Forelimb muscle (tissue), 1 donor: ENCODE measurements around the gene TUBA3D. TPM values are rescaled to one million over a fixed set of nuclear protein-coding genes. Genes with fewer than 3 reads are reported as not detected.
"Not testable (repeated sequence)": the region's sequence is repeated elsewhere in the genome, so short reads cannot be mapped to it uniquely, and the experiment has no call there.

Experiments used
- DNase-seq: peaks from one replicate; pipeline ENCODE4 v3.0.0-alpha.2; 2013; ENCODE audit warnings: low read depth
- polyA plus RNA-seq: library from polyadenylated mRNA; unstranded; fragments of 120-200 nt; gene quantifications from one replicate; pipeline ENCODE4 v1.2.1, GENCODE V29; 2013; ENCODE audit not compliant: insufficient read length

TUBA3D gene
- 0.72 TPM for polyA plus RNA-seq

DNA sequence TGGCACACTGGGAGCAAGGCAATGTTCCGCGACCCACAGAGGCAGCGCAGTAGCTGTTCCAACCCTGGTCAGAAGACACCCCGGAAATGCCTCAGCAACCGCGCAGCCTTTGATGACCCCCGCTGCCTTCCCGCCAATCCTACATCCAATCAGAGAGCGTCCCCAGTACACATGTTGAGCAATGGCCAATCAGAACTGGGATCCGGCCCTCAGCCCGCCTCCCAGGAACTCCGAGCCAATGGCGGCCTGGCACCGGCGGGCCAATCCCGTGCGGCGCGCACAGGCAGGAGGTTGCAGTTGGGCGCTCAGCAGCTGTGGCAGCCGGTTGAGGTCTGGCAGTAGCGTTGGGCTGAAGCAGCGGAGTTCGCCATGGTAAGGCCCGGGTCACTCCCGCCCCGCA is at the start of gene TUBA3D:
Gene TUBA3D, plus strand, starts transcription at position 289 of the 400 bp plus-strand sequence. Its CDS starts 81 bp downstream, at position 370.
- DNase-seq = no peak

DNA sequence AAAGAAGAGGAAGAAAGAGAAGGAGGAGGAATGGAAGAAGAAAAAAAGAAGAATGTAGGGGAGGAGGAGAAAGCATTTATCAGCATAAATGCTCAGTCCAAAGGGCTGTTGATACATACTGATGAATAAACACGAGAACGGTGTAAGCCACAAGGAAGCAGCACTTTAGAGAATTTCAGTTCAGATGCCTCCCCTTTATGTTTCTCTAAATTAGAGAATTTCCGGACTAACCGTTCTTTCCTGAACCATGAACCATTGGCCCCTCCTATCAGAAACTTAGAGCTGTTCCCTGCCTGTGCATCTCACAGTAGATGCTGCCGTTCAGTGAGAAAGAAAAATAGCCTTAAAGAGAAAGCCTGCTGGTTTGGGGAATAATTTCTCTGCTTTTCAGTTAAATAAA is 49.2 kb upstream of the TUBA3D start:
- DNase-seq = no peak

DNA sequence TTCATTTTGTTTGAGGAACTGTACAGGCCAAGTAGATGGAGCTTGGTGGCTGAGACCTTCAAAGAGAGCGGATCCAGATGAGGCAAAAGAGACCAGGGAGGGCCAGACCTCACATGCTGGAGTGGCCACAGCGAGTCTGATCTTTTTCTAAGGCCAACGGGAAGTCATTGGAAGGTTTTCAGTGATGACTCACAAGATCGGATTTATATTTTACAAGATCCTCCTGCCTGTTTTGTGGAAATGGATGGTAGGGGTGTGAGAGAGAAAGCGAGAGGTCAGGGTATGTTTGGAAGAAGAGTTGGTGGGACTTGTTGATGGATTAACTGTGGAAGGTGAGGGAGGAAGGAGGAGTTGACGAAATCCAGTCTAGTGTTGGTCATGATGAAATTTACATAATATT is 44.6 kb upstream of the TUBA3D start:
- DNase-seq = no peak

DNA sequence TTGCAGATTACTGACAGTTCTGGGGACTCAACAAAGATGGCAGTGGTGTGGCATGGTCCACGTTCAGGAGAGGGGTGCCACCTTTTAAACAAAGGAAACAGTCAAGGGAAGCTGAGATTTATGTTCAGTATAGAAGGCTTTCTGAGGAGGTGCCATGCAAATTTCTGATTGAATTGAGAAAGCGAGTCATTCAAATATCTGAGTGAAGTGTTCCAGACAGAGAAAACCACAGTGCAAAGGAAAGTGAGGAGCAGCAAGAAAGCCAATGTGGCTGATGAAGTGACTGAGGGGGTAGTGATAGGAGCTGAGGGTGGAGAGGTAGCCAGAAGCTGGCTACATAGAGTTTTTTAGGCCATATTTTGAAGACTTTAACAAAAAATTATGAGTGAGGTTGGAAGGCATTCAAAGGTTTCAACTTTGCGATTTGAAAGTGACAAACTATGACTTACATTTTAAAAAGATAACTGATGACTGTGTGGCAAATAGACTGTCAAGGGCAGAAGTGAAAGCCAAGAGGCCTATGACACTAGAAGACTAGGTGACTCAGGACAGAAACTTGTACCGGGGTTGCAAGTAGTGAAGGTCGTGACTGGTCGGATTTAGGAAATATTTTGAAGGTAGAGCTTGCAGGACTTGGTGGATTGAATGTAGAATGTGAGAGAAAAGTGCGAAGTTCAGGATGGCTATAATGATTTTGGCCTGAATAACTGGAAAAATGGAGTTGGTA is 35.0 kb upstream of the TUBA3D start:
- DNase-seq = not testable (repeated sequence)

DNA sequence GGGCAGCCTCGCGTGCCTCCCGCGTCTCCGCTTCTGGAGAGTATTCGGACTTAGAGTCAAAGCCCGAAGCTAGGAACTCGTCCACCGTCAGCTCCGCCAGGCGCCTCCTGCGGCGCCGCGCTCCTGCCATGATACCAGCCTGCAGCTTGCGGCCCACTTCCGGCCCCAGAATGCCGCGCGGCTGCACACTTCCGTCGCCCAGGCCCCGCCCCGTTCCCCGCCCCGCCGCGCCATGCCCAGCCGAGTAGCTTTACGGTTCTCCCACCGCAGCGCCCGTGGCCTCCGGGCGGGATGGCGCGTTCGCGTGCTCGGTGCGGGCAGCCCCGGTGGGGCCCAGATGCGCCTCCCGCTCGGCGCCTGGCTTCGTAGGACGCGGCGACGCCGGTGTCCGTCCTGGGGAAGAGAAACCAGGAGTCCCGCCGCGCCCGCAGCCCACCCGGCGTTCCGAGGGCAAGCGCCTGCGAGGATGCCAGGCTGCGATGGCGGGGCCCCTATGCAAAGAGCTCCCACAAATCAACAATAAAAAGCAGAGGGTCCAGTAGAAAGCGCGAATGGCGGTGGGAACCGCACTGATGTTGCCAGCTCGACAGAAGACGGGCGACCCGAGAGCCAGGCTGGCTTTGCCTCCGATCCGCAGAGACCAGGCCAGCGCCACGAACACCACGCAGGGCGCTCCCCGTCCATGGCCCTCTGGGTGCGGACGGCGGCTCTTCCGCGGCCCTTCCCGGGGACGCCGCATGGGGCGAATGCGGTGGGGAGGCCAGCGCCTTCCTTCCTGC is 31.0 kb upstream of the TUBA3D start:
- not testable (repeated sequence) for DNase-seq

DNA sequence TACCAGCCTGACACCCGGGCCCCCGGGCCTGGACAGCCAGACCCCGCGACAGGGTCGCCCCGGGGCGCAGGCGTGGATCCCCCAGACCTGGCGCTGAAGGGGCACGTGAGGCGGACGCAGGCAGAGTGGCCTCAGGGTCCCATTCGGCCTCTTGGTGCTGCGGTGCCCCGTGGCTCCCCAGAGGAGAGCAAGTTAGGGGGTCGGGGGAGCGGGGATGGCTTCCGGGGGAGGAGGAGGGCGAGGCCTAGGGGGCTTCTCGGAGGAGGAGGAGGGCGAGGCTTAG is 30.5 kb upstream of the TUBA3D start:
- not testable (repeated sequence) for DNase-seq

DNA sequence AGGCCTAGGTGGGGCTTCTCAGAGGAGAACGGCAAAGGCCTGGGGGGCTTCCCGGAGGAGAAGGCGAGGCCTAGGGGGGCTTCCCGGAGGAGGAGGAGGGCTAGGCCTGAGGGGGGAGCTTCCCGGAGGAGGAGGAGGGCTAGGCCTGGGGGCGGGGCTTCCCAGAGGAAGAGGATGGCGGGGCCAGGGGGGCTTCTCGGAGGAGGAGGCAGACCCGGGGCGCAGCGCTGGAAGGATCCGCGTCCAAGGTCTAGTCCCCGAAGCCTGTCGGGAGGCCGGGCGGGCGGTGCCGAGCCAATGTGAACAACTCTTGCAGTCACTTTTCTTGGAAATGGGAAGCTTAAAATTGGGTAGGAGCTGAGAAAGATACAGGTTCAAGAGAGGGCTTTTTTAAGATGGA is 30.0 kb upstream of the TUBA3D start:
- no peak for DNase-seq

DNA sequence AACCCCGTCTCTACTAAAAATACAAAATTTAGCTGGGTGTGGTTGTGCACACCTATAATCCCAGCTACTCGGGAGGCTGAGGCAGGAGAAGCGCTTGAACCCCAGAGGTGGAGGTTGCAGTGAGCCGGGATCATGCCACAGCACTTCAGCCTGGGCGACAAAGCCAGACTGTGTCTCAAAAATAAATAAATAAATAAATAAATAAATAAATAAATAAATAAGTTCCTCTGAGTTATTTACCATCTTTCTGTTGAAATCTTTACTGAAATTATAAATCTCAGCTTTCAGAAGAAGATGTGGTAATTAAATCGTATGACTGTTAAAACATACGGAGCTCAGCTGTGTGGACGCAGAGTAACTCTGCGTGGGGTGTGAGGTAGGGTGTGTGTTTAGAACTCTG is 27.9 kb upstream of the TUBA3D start:
- not testable (repeated sequence) for DNase-seq

DNA sequence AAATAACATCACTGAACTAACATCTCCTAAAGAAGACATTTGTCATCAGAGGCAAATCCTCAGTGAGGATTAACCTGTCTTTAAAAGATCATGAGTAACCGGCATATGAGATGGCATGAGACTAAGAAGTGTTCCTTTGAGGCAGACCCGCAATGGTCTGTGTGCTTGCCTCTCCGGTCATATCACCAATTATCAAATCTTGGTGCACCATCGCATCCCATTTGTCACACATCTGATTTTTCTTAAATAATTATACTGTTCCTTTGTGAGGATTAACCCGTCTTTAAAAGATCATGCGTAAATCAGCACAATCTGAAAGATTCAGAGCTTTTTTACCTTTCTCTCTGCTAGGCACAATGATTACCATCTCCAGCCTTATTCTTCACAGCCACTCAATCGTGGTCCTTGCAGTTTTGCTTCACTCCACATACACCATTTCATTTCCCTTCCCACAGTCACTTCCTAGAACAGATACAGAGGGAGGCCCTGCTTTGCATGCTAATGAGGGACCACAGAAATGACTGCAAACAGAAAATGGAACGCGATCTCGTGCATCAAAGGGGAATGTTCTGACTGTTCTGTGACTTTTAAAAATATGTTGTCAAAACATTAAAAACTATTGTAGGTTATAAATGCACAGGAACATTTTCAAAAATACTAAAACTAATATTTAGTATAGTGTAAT is 24.5 kb upstream of the TUBA3D start:
- DNase-seq = not testable (repeated sequence)

DNA sequence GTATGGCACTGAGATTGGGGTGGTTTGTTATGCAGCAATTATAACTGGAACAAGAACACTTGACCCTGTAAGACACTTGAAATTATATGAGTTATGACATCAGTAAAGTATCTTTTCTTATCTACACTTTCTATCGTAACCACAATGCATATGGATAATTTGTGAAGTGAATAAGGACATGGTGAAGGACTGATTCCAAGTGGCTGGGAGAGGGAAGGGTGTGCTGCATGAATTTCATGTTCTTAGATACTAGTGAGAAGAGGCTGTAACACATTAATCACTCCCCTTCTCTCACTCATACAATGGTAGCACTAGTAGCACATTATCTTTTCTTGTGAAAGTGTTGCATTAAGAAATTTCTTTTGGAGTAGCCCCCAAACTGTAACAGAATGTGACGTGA is 21.0 kb upstream of the TUBA3D start:
- DNase-seq = not testable (repeated sequence)

DNA sequence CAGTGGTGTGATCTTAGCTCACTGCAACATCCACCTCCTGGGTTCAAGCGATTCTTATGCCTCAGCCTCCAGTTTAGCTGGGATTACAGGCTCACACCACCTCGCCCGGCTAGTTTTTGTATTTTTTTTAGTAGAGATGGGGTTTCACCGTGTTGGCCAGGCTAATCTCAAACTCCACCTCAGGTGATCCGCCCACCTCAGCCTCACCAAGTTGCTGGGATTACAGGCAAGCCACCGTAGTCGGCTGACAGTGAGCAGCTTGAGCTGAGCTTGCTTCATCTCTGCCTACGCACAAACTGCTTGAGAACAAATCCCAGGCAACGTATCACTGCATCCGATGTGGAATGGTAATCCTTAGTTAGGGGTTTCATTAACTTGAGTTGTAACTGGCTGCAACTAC is 8.2 kb upstream of the TUBA3D start:
- not testable (repeated sequence) for DNase-seq

DNA sequence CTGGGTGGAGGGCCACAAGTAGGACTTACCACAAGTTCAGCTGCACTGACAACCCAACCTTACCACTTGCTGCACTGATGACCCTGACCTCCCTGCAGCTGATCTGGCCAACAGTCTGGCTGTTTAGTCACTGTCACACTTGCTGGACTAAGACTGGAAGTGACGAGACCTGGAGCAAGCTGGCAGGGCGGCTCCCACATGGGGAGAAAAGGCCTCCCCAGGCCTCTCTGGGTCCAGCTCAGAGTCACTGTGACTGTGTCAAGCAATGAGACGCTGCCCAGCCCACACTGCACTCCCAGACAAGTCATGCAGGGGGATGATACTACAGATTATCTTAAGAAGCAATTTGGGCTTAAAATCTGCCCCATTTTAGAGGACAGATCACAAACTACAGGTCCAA is 5.0 kb upstream of the TUBA3D start:
- not testable (repeated sequence) for DNase-seq

DNA sequence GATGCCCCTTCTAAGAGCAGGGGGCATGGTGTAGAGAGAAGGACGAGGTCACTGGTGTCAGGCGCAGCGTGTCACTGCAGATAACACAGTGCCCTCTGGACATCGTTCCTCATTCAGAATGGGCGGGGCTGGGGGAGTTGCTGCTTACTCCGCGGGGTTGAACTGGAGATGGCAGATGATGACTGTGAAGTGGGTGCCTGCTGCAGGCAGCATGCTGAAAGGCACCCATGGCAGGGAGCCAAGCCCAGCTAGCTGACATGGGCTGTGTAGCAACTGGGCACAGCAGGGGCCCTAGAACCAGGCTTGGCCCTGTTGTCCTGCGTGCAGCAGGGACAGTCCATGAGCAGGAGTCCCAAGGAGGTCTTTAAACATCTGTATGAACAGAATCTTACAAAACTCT is 4.3 kb upstream of the TUBA3D start:
- not testable (repeated sequence) for DNase-seq

DNA sequence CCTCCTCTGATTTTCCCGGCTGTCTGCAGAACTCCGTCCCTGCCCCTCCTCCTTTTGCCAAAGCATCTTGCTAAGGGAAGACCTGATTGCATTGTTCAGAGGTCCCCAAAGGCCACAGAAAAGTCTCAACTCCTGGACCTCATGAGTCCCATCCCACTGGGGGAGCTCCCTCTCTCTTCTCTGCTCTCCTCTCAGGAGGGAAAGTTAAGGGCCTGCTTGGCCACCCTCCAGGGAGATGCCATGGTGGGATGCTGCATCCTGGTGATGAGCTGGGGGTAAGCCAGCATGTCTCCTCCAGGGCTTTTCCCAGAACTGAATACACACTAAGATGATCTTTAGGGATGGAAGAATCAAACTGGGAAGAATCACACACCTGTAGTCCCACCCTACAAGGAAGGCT is 2.7 kb upstream of the TUBA3D start:
- not testable (repeated sequence) for DNase-seq

DNA sequence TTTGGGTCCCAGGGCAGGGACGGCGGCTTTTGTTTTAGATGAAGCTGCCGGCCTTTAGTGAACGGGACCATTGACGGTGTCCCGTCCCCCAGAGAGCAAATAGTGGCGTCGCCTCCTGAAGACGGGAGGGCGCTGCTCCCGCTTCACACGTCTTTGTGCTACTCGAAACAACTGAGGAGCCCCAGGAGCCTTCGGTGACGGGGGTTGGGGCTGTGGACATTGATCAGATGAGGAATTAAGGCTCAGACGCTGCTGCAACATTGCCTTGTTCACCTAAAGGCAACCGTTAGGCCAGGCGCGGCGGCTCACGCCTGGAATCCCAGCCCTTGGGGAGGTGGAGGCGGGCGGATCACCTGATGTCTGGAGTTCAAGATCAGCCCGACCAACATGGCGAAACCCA is 444 bp downstream of the TUBA3D start:
- DNase-seq = not testable (repeated sequence)

DNA sequence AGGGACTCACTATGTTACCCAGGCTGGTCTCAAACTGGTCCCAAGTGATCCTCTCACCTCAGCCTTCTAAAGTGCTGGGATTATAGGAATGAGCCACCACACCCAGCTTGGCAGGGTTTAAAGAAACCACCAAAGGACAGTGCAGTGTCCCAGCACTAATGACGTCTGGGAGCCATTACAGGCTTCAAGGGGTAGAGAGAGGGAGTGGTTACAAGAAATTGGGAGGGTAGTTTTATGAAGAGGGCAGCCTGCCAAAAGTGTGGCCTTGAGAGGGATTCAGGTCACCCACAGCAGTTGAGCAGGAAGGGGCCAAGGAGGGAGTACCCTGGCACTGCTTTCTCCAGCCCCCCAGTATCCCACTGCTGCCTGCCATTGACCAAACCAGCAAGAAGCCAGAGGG is 1.3 kb downstream of the TUBA3D start:
- DNase-seq = not testable (repeated sequence)

DNA sequence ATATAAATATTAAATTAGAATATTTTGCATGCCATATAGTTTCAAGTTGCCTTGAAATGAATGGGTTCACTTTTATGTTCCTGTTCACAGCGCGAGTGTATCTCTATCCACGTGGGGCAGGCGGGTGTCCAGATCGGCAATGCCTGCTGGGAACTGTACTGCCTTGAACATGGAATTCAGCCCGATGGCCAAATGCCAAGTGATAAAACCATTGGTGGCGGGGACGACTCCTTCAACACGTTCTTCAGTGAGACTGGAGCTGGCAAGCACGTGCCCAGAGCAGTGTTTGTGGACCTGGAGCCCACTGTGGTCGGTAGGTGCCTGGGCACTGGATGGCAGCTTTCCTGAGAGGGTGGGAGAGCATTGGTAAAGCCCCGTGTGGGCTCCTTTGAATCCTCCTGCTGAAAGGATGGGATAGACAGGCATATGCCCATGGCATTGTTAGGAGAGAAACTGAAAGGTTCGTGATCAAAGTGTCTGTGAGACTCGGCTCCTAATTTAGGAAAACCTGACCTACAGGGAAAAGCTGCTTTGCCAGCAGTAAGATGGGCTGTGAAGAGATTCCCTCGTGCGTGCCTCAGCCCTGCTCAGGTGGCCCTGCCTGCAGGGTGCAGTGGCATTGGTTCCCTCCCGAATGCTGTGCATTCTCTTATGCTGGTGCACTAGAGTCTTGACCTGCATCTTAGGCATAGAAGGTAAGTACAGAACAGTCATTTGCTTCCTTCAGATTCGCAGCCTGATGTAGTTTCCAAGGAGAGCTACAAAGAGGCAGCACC is 2.3 kb downstream of the TUBA3D start:
- DNase-seq = not testable (repeated sequence)

DNA sequence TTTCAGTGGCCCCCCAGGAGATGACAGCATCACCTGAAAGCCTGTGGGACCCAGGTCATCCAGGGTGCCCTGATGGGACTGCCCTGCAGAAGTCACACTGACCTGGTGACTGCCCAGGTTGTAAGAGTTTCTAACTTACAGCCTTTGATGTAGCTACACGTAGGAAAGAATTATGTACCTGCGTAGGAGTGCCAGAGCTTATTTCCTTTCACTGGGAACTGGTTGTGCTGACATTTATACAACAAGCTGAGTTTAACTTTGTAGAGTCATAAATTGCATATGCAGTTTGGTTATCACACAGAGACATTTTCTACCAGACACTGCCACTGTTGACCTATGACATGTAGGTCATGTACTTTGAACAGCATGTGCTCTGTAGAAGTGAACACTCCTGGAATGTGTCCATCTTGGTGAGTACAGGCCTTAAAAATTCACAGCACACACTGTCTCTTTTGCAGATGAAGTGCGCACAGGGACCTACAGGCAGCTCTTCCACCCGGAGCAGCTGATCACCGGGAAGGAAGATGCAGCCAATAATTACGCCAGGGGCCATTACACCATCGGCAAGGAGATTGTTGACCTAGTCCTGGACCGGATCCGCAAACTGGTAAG is 3.0 kb downstream of the TUBA3D start:
- not testable (repeated sequence) for DNase-seq

DNA sequence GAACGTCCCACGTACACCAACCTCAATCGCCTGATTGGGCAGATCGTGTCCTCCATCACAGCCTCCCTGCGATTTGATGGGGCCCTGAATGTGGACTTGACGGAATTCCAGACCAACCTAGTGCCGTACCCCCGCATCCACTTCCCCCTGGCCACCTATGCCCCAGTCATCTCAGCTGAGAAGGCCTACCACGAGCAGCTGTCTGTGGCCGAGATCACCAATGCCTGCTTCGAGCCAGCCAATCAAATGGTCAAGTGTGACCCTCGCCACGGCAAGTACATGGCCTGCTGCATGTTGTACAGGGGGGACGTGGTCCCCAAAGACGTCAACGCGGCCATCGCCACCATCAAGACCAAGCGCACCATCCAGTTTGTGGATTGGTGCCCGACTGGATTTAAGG is 4.4 kb downstream of the TUBA3D start:
- not testable (repeated sequence) for DNase-seq

DNA sequence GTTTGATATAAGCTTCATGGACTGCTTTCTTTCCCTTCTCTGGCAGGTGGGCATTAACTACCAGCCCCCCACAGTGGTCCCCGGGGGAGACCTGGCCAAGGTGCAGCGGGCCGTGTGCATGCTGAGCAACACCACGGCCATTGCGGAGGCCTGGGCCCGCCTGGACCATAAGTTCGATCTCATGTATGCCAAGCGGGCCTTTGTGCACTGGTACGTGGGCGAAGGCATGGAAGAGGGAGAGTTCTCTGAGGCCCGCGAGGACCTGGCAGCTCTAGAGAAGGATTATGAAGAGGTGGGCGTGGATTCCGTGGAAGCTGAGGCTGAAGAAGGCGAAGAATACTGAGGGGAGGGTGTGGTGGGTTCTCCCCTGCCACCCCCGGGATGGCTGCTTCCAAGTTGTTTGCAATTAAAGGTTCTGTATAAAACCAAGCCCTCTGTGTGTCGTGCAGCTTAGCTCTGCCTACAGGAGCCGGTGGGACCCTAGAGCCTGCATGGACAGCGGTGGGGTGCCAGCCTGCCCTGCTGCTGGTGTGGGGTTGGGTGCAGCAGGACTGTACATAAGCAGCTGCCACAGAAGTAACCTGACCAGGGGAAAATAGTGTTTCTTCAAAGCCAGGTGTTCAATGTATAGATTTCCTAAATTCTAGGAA is 6.7 kb downstream of the TUBA3D start:
- DNase-seq = not testable (repeated sequence)
